ENCODE data around the gene PIGN. TPM values are rescaled to one million over a fixed set of nuclear protein-coding genes. Genes with fewer than 3 reads are reported as not detected.

Gene PIGN
- total RNA-seq, 2 experiments from 2014 or later: 9.6 to 11.7 TPM

DNA sequence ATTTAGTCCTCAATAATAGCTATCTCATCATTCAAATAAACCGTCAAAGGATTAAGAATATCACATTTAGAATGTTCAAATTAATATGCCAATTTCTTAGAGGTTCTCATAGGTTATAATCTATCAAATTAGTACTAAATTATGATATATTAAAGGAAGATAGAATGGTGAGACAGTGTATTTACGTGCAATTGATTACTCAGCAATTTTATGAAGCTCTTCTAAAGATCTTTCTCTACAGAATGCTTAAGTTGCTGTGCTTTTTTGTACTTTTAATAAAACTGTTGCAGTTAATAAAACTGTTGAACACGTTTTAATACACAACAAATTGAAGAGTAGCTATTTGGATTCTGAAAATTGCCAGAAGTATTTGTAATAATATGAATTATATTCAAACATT is 39.2 kb upstream of the PIGN start:
- no peak for ATAC-seq (ENCODE audit: poor library complexity)
- Histone ChIP-seq H3K36me3 (ENCODE audit: insufficient read depth, low read length) (peaks cover 76% of the 10 kb centered on the region), H3K9me3 (ENCODE audit: control insufficient read depth in 1 of 2, insufficient read depth in 1 of 2, low read length in 2 of 2) (peaks cover 0 to 5% of the 10 kb centered on the region in 2 experiments), H3K4me1 (ENCODE audit: insufficient read depth, low read length) (no peaks in the 10 kb centered on the region), H3K27me3 (ENCODE audit: control insufficient read depth in 1 of 2, insufficient read depth in 2 of 2, low read length in 2 of 2) (no peaks in the 10 kb centered on the region), H3K4me3 (ENCODE audit: low read length) (no peak overlapping the region), H3K27ac (ENCODE audit: low read depth in 1 of 2, low read length in 2 of 2) (no peak overlapping the region)
- CTCF ChIA-PET: interaction anchor here (0.8 kb wide), 1 partner anchor 19 kb away, joined by 3 read pairs; no protein-coding TSS in a partner anchor
- intact Hi-C loops (cut with DNase I, micrococcal nuclease): no loop called here
- Mint-ChIP-seq H3K36me3 (ENCODE audit: low read depth) (peaks cover 81% of the 10 kb centered on the region), H3K4me3 (no peak overlapping the region), H3K27me3 (no peaks in the 10 kb centered on the region), H3K9me3 (peaks cover 3% of the 10 kb centered on the region), H3K27ac (no peak overlapping the region), H3K4me1 (ENCODE audit: low read depth) (no peaks in the 10 kb centered on the region)
- DNase-seq: no peak
- TF ChIP-seq, protein P1, sequence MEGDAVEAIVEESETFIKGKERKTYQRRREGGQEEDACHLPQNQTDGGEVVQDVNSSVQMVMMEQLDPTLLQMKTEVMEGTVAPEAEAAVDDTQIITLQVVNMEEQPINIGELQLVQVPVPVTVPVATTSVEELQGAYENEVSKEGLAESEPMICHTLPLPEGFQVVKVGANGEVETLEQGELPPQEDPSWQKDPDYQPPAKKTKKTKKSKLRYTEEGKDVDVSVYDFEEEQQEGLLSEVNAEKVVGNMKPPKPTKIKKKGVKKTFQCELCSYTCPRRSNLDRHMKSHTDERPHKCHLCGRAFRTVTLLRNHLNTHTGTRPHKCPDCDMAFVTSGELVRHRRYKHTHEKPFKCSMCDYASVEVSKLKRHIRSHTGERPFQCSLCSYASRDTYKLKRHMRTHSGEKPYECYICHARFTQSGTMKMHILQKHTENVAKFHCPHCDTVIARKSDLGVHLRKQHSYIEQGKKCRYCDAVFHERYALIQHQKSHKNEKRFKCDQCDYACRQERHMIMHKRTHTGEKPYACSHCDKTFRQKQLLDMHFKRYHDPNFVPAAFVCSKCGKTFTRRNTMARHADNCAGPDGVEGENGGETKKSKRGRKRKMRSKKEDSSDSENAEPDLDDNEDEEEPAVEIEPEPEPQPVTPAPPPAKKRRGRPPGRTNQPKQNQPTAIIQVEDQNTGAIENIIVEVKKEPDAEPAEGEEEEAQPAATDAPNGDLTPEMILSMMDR (IDR thresholded peaks at IDR 0.05): no peak
- POLR2A ChIA-PET: no interaction called here

DNA sequence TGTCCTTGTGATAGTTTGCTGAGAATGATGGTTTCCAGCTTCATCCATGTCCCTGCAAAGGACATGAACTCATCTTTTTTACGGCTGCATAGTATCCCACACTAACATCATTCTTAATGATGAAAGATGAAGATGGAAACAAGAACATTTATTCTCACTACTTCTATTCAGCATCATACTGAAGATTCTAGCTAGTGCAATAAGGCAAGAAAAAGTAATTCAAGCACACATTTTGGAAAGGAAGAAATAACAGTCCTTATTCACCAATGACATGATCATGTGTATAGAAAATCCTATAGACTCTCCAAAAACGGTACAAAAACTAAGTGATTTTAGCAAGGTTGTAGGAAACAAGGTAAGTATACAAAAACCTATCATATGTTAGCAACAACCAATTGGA is 37.4 kb upstream of the PIGN start:
- DNase-seq (no peak), ATAC-seq (ENCODE audit: poor library complexity) (no peak)
- H3K27ac Mint-ChIP-seq: no peak overlapping the region
- no peak overlapping the region for H3K27ac ChIP-seq (ENCODE audit: low read depth in 1 of 2, low read length in 2 of 2)
- peaks cover 63% of the 10 kb centered on the region for H3K36me3 ChIP-seq (ENCODE audit: insufficient read depth, low read length)
- TF ChIP-seq, protein P1 (IDR thresholded peaks at IDR 0.05): no peak
- no peak overlapping the region for H3K4me3 Mint-ChIP-seq
- POLR2A ChIA-PET: no interaction called here
- H3K4me1 ChIP-seq (ENCODE audit: insufficient read depth, low read length): no peaks in the 10 kb centered on the region
- H3K36me3 Mint-ChIP-seq (ENCODE audit: low read depth): peaks cover 68% of the 10 kb centered on the region
- CTCF ChIA-PET: no interaction called here
- intact Hi-C loops (cut with DNase I, micrococcal nuclease): no loop called here
- H3K9me3 ChIP-seq (ENCODE audit: control insufficient read depth in 1 of 2, insufficient read depth in 1 of 2, low read length in 2 of 2): peaks cover 0 to 5% of the 10 kb centered on the region in 2 experiments
- no peaks in the 10 kb centered on the region for H3K27me3 ChIP-seq (ENCODE audit: control insufficient read depth in 1 of 2, insufficient read depth in 2 of 2, low read length in 2 of 2)
- no peaks in the 10 kb centered on the region for H3K4me1 Mint-ChIP-seq (ENCODE audit: low read depth)
- no peak overlapping the region for H3K4me3 ChIP-seq (ENCODE audit: low read length)
- H3K9me3 Mint-ChIP-seq: peaks cover 3% of the 10 kb centered on the region
- no peaks in the 10 kb centered on the region for H3K27me3 Mint-ChIP-seq

DNA sequence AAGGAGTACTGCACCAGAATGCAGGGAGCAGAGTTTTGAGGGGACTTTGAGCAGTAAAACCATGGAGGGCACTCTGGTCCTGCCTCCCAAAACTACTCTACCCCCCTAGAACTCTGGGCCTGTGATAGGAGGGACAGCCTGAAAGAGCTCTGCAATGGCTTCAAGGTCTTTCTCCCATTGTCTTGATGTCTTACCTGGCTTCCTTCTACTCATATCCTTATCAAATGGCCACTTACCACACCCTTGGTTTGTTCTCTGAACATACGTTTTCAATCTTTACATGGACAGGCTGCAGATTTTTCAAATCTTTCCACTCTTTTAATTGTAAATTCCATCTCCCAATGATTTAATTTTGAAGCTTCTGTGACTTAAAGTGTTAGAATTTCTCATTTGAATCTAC is 27.9 kb upstream of the PIGN start:
- no peak for ATAC-seq (ENCODE audit: poor library complexity)
- no peak overlapping the region for H3K4me3 Mint-ChIP-seq
- H3K9me3 Mint-ChIP-seq: no peaks in the 10 kb centered on the region
- TF ChIP-seq, protein P1 (IDR thresholded peaks at IDR 0.05): no peak
- H3K27me3 ChIP-seq (ENCODE audit: control insufficient read depth in 1 of 2, insufficient read depth in 2 of 2, low read length in 2 of 2): no peaks in the 10 kb centered on the region
- no peak overlapping the region for H3K4me3 ChIP-seq (ENCODE audit: low read length)
- peak overlapping the region; percentile 3 for H3K27ac Mint-ChIP-seq
- intact Hi-C loops (cut with DNase I, micrococcal nuclease): no loop called here
- no peaks in the 10 kb centered on the region for H3K9me3 ChIP-seq (ENCODE audit: control insufficient read depth in 1 of 2, insufficient read depth in 1 of 2, low read length in 2 of 2)
- DNase-seq: no peak
- H3K27ac ChIP-seq (ENCODE audit: low read depth in 1 of 2, low read length in 2 of 2): no peak overlapping the region
- no peaks in the 10 kb centered on the region for H3K4me1 ChIP-seq (ENCODE audit: insufficient read depth, low read length)
- H3K36me3 ChIP-seq (ENCODE audit: insufficient read depth, low read length): peaks cover 20% of the 10 kb centered on the region
- CTCF ChIA-PET: no interaction called here
- POLR2A ChIA-PET: no interaction called here
- H3K36me3 Mint-ChIP-seq (ENCODE audit: low read depth): peaks cover 45% of the 10 kb centered on the region
- peaks cover 55% of the 10 kb centered on the region for H3K4me1 Mint-ChIP-seq (ENCODE audit: low read depth)
- no peaks in the 10 kb centered on the region for H3K27me3 Mint-ChIP-seq
